HG03175 (cell line): ENCODE measurements around the gene TMEM184B.

Source experiments
- ATAC-seq: cut with Tn5 transposase; IDR thresholded peaks from one replicate; pipeline ENCODE4 v1.9.1; 2021; ENCODE audit warnings: mild to moderate bottlenecking, moderate library complexity; ENCODE audit not compliant: unreplicated experiment

TMEM184B gene

GRCh38 chr22:38208551-38208968, 64.2 kb downstream of the TMEM184B start:
- ATAC-seq = no peak

- ATAC-seq = no peak
These were observed 64.8 kb downstream of the TMEM184B start for GRCh38 chr22:38207898-38208432.

GRCh38 chr22:38205261-38206128, 67.3 kb downstream of the TMEM184B start:
- ATAC-seq = no peak

- no peak for ATAC-seq
These were observed 68.0 kb downstream of the TMEM184B start for GRCh38 chr22:38204784-38205183.

- no peak for ATAC-seq
These were observed 68.8 kb downstream of the TMEM184B start for GRCh38 chr22:38203855-38204514.

- ATAC-seq = no peak
These were observed 69.6 kb downstream of the TMEM184B start for GRCh38 chr22:38203090-38203810.

- ATAC-seq = peak; percentile 24
These were observed 70.2 kb downstream of the TMEM184B start for GRCh38 chr22:38202437-38203089.

- peak; percentile 53 for ATAC-seq
These were observed 70.9 kb downstream of the TMEM184B start, which contains the start of gene MAFF for GRCh38 chr22:38201711-38202436. Gene MAFF (plus strand): TSS chr22:38201994. CDS start chr22:38213854, 11,860 bp downstream.

GRCh38 chr22:38201371-38201710, 71.5 kb downstream of the TMEM184B start:
- peak; percentile 1 for ATAC-seq

GRCh38 chr22:38199826-38200559, 72.8 kb downstream of the TMEM184B start:
- no peak for ATAC-seq

GRCh38 chr22:38196791-38197419, 75.9 kb downstream of the TMEM184B start:
- ATAC-seq = no peak

- no peak for ATAC-seq
These were observed 79.2 kb downstream of the TMEM184B start for GRCh38 chr22:38193580-38193979.

GRCh38 chr22:38192475-38192863, 80.3 kb downstream of the TMEM184B start:
- no peak for ATAC-seq

- no peak for ATAC-seq
These were observed 80.9 kb downstream of the TMEM184B start for GRCh38 chr22:38191731-38192474.

- no peak for ATAC-seq
These were observed 81.8 kb downstream of the TMEM184B start for GRCh38 chr22:38191055-38191454.

- ATAC-seq = no peak
These were observed 82.2 kb downstream of the TMEM184B start for GRCh38 chr22:38190581-38190980.

- no peak for ATAC-seq
These were observed 83.7 kb downstream of the TMEM184B start for GRCh38 chr22:38189104-38189503.
